ENCODE results near the gene TRAK1.

Gene TRAK1

GRCh38 chr3:42204867-42205599, 113.9 kb downstream of the TRAK1 start:
- no peak for DNase-seq (ENCODE audit: low read depth in 2 of 2)

GRCh38 chr3:42205800-42206514, 114.8 kb downstream of the TRAK1 start:
- no peak for DNase-seq (ENCODE audit: low read depth in 2 of 2)

GRCh38 chr3:42209917-42210316, 118.8 kb downstream of the TRAK1 start:
- no peak for DNase-seq (ENCODE audit: low read depth in 2 of 2)

- DNase-seq (ENCODE audit: low read depth in 2 of 2): no peak
Observed at GRCh38 chr3:42210726-42211125, 119.6 kb downstream of the TRAK1 start.

- no peak for DNase-seq (ENCODE audit: low read depth in 2 of 2)
Observed at GRCh38 chr3:42213417-42213816, 122.3 kb downstream of the TRAK1 start.

- DNase-seq (ENCODE audit: low read depth in 2 of 2): no peak
Observed at GRCh38 chr3:42214064-42214463, 122.9 kb downstream of the TRAK1 start.

GRCh38 chr3:42214565-42215283, 123.6 kb downstream of the TRAK1 start:
- DNase-seq (ENCODE audit: low read depth in 2 of 2): no peak

GRCh38 chr3:42216302-42216701, 125.1 kb downstream of the TRAK1 start:
- DNase-seq (ENCODE audit: low read depth in 2 of 2): no peak

GRCh38 chr3:42216931-42217333, 125.8 kb downstream of the TRAK1 start:
- no peak for DNase-seq (ENCODE audit: low read depth in 2 of 2)

- no peak for DNase-seq (ENCODE audit: low read depth in 2 of 2)
Observed at GRCh38 chr3:42220436-42221121, 129.4 kb downstream of the TRAK1 start.

- no peak for DNase-seq (ENCODE audit: low read depth in 2 of 2)
Observed at GRCh38 chr3:42222942-42223693, 132.0 kb downstream of the TRAK1 start.

- no peak for DNase-seq (ENCODE audit: low read depth in 2 of 2)
Observed at GRCh38 chr3:42224178-42224577, 133.0 kb downstream of the TRAK1 start.

GRCh38 chr3:42224658-42225421, 133.7 kb downstream of the TRAK1 start:
- no peak for DNase-seq (ENCODE audit: low read depth in 2 of 2)

- no peak for DNase-seq (ENCODE audit: low read depth in 2 of 2)
Observed at GRCh38 chr3:42225486-42226363, 134.6 kb downstream of the TRAK1 start.

- DNase-seq (ENCODE audit: low read depth in 2 of 2): no peak
Observed at GRCh38 chr3:42226470-42227425, 135.6 kb downstream of the TRAK1 start.

- no peak for DNase-seq (ENCODE audit: low read depth in 2 of 2)
Observed at GRCh38 chr3:42228796-42229195, 137.6 kb downstream of the TRAK1 start.

GRCh38 chr3:42229266-42229941, 138.2 kb downstream of the TRAK1 start:
- DNase-seq (ENCODE audit: low read depth in 2 of 2): no peak

All from stimulated activated CD4-positive, alpha-beta T cell treated with anti-CD3 and anti-CD28 coated beads, Interleukin-4, amount 100 ng/mL, for 48 hours (primary cell).